HG03175 (cell line): ENCODE data around the gene TIMP4.

Experiments used
- ATAC-seq: cut with Tn5 transposase; IDR thresholded peaks from one replicate; pipeline ENCODE4 v1.9.1; 2021; ENCODE audit warnings: mild to moderate bottlenecking, moderate library complexity; ENCODE audit not compliant: unreplicated experiment

The TIMP4 gene

GRCh38 chr3:12148183-12148940 lies 10.3 kb downstream of the TIMP4 start:
- ATAC-seq, result no peak

GRCh38 chr3:12147049-12147780 lies 11.5 kb downstream of the TIMP4 start:
- no peak for ATAC-seq

- no peak for ATAC-seq
These were observed 14.7 kb downstream of the TIMP4 start for GRCh38 chr3:12143949-12144504.

GRCh38 chr3:12142476-12142875 lies 16.2 kb downstream of the TIMP4 start:
- ATAC-seq, result no peak

GRCh38 chr3:12141350-12141749 lies 17.4 kb downstream of the TIMP4 start:
- no peak for ATAC-seq

GRCh38 chr3:12139111-12139511 lies 19.6 kb downstream of the TIMP4 start:
- no peak for ATAC-seq

GRCh38 chr3:12138044-12138443 lies 20.7 kb downstream of the TIMP4 start:
- ATAC-seq, result no peak

- ATAC-seq, result no peak
These were observed 22.3 kb downstream of the TIMP4 start for GRCh38 chr3:12136371-12136770.

GRCh38 chr3:12135029-12135657 lies 23.6 kb downstream of the TIMP4 start:
- peak; percentile 90 for ATAC-seq

GRCh38 chr3:12132881-12133280 lies 25.8 kb downstream of the TIMP4 start:
- ATAC-seq, result no peak

- no peak for ATAC-seq
These were observed 27.2 kb downstream of the TIMP4 start for GRCh38 chr3:12131351-12132090.

- ATAC-seq, result no peak
These were observed 31.3 kb downstream of the TIMP4 start for GRCh38 chr3:12127391-12127790.

GRCh38 chr3:12125772-12126171 lies 32.9 kb downstream of the TIMP4 start:
- ATAC-seq, result no peak

GRCh38 chr3:12121466-12121865 lies 37.2 kb downstream of the TIMP4 start:
- no peak for ATAC-seq

- ATAC-seq, result no peak
These were observed 38.2 kb downstream of the TIMP4 start for GRCh38 chr3:12120374-12121140.

- ATAC-seq, result no peak
These were observed 41.2 kb downstream of the TIMP4 start for GRCh38 chr3:12117473-12117872.

- ATAC-seq, result no peak
These were observed 41.8 kb downstream of the TIMP4 start for GRCh38 chr3:12116870-12117269.

- ATAC-seq, result no peak
These were observed 42.9 kb downstream of the TIMP4 start for GRCh38 chr3:12115849-12116248.

GRCh38 chr3:12115104-12115503 lies 43.6 kb downstream of the TIMP4 start:
- ATAC-seq, result no peak

GRCh38 chr3:12114251-12114650 lies 44.5 kb downstream of the TIMP4 start:
- ATAC-seq, result no peak
